22Rv1 (cell line): ENCODE results near the gene MFSD6.
"Not testable (repeated sequence)": the region's sequence is repeated elsewhere in the genome, so short reads cannot be mapped to it uniquely, and the experiment has no call there.

Experiments used
- H3K27ac ChIP-seq: fragments of 450-650 bp; 2 replicates; pipeline ENCODE4 v1.5.1; 2017
- ZFX ChIP-seq: fragments of 450-650 bp; IDR thresholded peaks from 2 replicates; pipeline ENCODE4 v1.6.1; 2017; ENCODE audit warnings: antibody characterized with exemption, borderline replicate concordance
- TF ChIP-seq, protein P1 (sequence below): fragments of 450-650 bp; IDR thresholded peaks from 2 replicates; pipeline ENCODE4 v1.5.1; 2017; ENCODE audit warnings: mild to moderate bottlenecking

Gene MFSD6

DNA sequence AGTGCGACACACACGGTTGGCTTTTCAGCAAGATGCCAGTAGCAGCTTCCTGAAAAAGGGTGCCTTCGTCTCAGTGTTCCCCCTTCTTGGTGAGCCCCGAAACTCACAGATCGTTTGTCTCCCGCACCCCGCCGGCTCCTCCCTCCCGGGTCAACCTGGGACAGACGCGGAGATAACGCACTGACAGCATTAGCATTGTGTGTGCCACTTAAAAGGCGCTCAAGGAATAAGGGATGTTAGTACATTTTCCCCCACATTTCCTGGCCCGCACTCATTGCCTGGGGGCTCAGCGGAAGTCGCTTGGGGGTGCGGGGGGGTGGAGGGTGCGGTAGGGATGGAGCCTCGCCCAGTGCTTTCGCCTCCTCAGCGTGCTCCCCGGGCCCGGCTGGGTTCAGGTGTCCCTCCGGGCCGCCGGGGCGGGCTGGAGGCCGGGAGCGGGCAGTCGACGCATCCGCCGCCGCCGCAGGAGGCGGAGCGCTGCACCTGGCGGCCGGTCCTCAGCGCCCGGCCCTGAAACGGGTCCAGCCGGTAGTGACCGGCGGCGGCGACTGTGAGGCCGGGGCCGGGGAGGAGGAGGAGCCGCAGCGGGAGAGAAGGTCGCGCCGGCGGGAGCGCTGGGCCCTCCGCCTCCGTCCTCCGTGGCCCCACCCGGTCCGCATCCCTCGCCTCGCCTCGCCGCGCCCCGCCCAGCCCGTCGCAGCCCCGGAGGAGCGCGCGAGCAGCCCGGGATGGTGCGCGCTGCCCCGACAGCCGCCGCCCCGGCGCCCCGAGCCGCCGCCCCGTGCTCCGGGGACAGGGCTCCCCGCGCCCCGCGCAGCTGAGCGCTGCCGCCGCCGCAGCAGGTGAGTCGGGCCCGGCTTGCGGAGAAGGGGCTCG is at the start of gene MFSD6:
TSS of gene MFSD6 (plus strand) at position 694 of the 876 bp plus-strand sequence. CDS start 27,675 bp downstream, outside the sequence.
- TF ChIP-seq, protein P1, sequence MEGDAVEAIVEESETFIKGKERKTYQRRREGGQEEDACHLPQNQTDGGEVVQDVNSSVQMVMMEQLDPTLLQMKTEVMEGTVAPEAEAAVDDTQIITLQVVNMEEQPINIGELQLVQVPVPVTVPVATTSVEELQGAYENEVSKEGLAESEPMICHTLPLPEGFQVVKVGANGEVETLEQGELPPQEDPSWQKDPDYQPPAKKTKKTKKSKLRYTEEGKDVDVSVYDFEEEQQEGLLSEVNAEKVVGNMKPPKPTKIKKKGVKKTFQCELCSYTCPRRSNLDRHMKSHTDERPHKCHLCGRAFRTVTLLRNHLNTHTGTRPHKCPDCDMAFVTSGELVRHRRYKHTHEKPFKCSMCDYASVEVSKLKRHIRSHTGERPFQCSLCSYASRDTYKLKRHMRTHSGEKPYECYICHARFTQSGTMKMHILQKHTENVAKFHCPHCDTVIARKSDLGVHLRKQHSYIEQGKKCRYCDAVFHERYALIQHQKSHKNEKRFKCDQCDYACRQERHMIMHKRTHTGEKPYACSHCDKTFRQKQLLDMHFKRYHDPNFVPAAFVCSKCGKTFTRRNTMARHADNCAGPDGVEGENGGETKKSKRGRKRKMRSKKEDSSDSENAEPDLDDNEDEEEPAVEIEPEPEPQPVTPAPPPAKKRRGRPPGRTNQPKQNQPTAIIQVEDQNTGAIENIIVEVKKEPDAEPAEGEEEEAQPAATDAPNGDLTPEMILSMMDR, result peak; percentile 24; the same call in 1 of the 2 replicates
- TF ChIP-seq ZFX, result no peak
- no peak within 1 kb of the TSS for H3K27ac ChIP-seq

DNA sequence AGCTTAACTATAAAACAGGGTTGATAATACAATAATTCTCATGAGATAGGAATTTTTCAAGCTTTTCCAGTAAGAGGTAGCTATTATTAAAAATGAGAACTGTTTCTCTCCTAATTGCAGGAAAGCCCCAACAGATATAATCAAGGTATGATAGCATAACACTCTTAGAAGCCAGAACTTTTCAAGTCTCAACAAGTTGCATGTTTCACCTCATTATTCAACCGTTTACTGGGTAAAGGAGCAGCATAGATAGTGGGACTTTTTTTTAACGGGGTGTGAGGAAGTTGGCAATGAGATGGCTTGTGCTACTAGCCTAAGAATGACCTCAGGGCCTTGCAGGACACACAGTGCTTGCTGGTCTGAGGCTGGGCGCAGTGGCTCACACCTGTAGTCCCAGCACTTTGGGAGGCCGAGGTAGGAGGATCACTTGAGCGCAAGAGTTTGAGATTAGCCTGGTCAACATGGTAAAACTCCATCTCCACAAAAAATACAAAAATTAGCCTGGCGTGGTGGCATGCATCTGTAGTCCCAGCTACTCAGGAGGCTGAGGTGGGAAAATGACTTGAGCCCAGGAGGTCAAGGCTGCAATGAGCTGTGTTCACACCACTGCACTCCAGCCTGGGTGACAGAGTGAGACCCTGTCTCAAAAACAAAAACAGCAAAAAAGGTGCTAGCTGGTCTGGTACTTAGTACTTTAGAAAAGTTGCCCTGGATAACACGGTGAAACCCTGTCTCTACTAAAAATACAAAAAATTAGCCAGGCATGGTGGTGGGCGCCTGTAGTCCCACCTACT is 49.3 kb upstream of the MFSD6 start:
- H3K27ac ChIP-seq, result not testable (repeated sequence)

- TF ChIP-seq, protein P1, result no peak
- no peak for TF ChIP-seq ZFX
- no peak overlapping the region for H3K27ac ChIP-seq
Measured at GRCh38 chr2:190360561-190360960, 47.6 kb upstream of the MFSD6 start.

DNA sequence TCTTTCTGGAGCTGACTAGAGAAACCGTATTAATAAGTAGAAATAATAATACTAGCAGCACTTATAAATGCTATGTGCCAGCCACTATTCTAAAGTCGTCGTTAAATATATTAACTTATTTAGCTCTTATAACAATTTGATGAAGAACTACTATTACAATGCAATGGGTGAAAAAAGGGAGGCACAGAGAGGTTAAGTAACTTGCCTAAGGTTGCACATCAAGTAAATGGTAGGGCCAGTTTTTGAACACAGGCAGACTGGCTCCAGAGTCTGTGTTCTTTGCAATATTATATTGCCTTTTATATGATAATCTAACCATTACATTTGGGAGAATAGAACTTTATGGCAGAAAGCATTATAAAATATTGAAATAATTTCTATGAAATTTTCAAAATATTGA is 47.2 kb upstream of the MFSD6 start:
- TF ChIP-seq ZFX, result no peak
- TF ChIP-seq, protein P1, result no peak
- no peak overlapping the region for H3K27ac ChIP-seq

DNA sequence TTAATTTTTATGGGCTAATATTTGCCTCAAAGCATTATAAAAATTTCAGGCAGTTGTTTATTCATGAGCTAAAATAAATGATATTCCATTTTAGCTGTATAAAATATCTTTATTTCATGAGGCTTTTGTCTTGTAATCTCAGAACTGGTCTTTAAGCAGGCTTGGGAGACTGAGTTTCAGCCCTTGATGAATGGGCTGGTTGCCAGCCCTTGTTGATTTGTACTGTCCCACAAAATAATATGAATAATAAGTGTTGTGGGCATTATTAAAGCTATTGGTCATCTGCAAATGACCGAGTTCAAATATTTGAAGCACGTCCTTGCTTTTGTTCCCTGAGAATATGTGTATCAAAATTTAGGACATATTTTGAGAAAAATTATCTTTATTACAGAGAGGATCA is 46.6 kb upstream of the MFSD6 start:
- TF ChIP-seq, protein P1, result no peak
- no peak for TF ChIP-seq ZFX
- H3K27ac ChIP-seq, result no peak overlapping the region

- no peak overlapping the region for H3K27ac ChIP-seq
- TF ChIP-seq, protein P1, result no peak
- no peak for TF ChIP-seq ZFX
Measured at GRCh38 chr2:190362894-190363293, 45.3 kb upstream of the MFSD6 start.

- no peak overlapping the region for H3K27ac ChIP-seq
- TF ChIP-seq, protein P1, result no peak
- no peak for TF ChIP-seq ZFX
Measured at GRCh38 chr2:190365499-190366204, 42.5 kb upstream of the MFSD6 start.
